ENCODE measurements around the gene LRP1B.

GRCh38 chr2:141728142-141728541 lies 402.7 kb downstream of the LRP1B start:
- no peak for TF ChIP-seq POLR2A (IDR thresholded peaks at IDR 0.05)
- no peak for TF ChIP-seq CTCF (IDR thresholded peaks at IDR 0.05)
- no peak for TF ChIP-seq POLR2AphosphoS5 (IDR thresholded peaks at IDR 0.05)
